ENCODE results near the gene SLC30A7.

- TF ChIP-seq POLR2AphosphoS5 (IDR thresholded peaks at IDR 0.05) (no peak), POLR2A (IDR thresholded peaks at IDR 0.05) (no peak)
Measured at GRCh38 chr1:100989306-100990077, 93.6 kb downstream of the SLC30A7 start.

Data from prostate gland (tissue), 1 donor.